GM12878 (cell line): ENCODE measurements around the gene MAST2. TPM values are rescaled to one million over a fixed set of nuclear protein-coding genes. Genes with fewer than 3 reads are reported as not detected.
A peak's percentile ranks its signal among the peaks of the same experiment; 100 is the strongest.

Source experiments
- ATAC-seq: fragments of 200-7000 bp; cut with Tn5 transposase; 3 replicates; pipeline ENCODE4 v1.9.1; 2020; ENCODE audit warnings: mild to moderate bottlenecking, moderate library complexity
- BruUV-seq: library from RNA; stranded (reverse); fragments of 400-500 nt; replicated peaks from 2 replicates; lab custom pipeline; 2021; lab: Mats Ljungman, UMichigan
- CTCF ChIA-PET: fragments of 300-600 bp; sonication (Branson Sonifier 250); formaldehyde crosslinking; extraction: SDS; loops from one replicate; lab custom pipeline; 2021; ENCODE audit warnings: inconsistent platforms; lab: Yijun Ruan, JAX
- POLR2A ChIA-PET: fragments of 350-600 bp; formaldehyde crosslinking; extraction: SDS; loops from one replicate; lab custom pipeline; 2021; ENCODE audit warnings: inconsistent platforms; lab: Charles Lee
- RAD21 ChIA-PET: fragments of 300-600 bp; sonication (Branson Sonifier 250); formaldehyde crosslinking; loops from one replicate; lab custom pipeline; 2023; ENCODE audit warnings: antibody characterized with exemption; ENCODE audit not compliant: unreplicated experiment; lab: Charles Lee
- SMC1A ChIA-PET: fragments of 300-600 bp; sonication (Branson Sonifier 250); formaldehyde crosslinking; loops from one replicate; lab custom pipeline; 2023; ENCODE audit not compliant: unreplicated experiment, uncharacterized antibody; lab: Charles Lee
- DNase-seq: peaks from one replicate; pipeline ENCODE4 v3.0.0-alpha.2; 2011; ENCODE audit warnings: low read depth, low spot score
- FAIRE-seq: peaks from 3 replicates; lab custom pipeline; 2011; peaks lifted over from hg19 to GRCh38; lab: Jason Lieb, UNC
- H2AFZ ChIP-seq: 2 replicates; pipeline ENCODE4 v1.6.0; 2011; ENCODE audit warnings: low read depth, low read length, control low read depth; ENCODE audit not compliant: control insufficient read depth
- H3K27ac ChIP-seq: 2 replicates; pipeline ENCODE4 v1.5.1; 2011; ENCODE audit warnings: control low read depth; ENCODE audit not compliant: control insufficient read depth, insufficient read depth
- H3K27me3 ChIP-seq, 2 experiments: replicated peaks in 1 of 2; 2 replicates each; pipeline versions ENCODE4 v1.6.0 to v1.6.1; 2011; ENCODE audit warnings: low read length in 1 of 2; ENCODE audit not compliant: control insufficient read depth in 2 of 2, insufficient read depth in 2 of 2
- H3K36me3 ChIP-seq, 2 experiments: 2 replicates each; pipeline ENCODE4 v1.5.1; 2011; ENCODE audit warnings: low read length in 1 of 2; ENCODE audit not compliant: control insufficient read depth in 2 of 2, insufficient read depth in 2 of 2
- H3K4me1 ChIP-seq: 2 replicates; pipeline ENCODE4 v1.6.1; 2011; ENCODE audit warnings: mild to moderate bottlenecking, low read length, moderate library complexity, mixed read lengths; ENCODE audit not compliant: control insufficient read depth, insufficient read depth
- H3K4me2 ChIP-seq: 2 replicates; pipeline ENCODE4 v1.6.0; 2011; ENCODE audit warnings: control low read depth; ENCODE audit not compliant: control insufficient read depth, insufficient read depth
- H3K4me3 ChIP-seq: fragments of 200-600 bp; sonication (generic); 2 replicates; pipeline ENCODE4 v1.5.1; 2016
- H3K79me2 ChIP-seq: 2 replicates; pipeline ENCODE4 v1.6.0; 2011; ENCODE audit warnings: low read length; ENCODE audit not compliant: control insufficient read depth, insufficient read depth
- H3K9ac ChIP-seq: 2 replicates; pipeline ENCODE4 v1.8.0; 2011; ENCODE audit warnings: low read length, control low read depth, mixed read lengths; ENCODE audit not compliant: control insufficient read depth, insufficient read depth
- H3K9me3 ChIP-seq: replicated peaks from 3 replicates; pipeline ENCODE4 v1.5.1; 2011; ENCODE audit warnings: mild to moderate bottlenecking, low read length; ENCODE audit not compliant: control insufficient read depth, insufficient read depth
- H4K20me1 ChIP-seq: 2 replicates; pipeline ENCODE4 v1.6.0; 2011; ENCODE audit not compliant: control insufficient read depth, insufficient read depth
- BRCA1 ChIP-seq: IDR thresholded peaks from 2 replicates; pipeline ENCODE4 v1.6.1; 2011; ENCODE audit warnings: low read depth, low read length, improper control_type of control experiment
- CREB1 ChIP-seq: IDR thresholded peaks from 2 replicates; pipeline ENCODE4 v1.6.1; 2012; ENCODE audit warnings: low read depth, mild to moderate bottlenecking, inconsistent platforms
- CTCF ChIP-seq, 3 experiments: IDR thresholded peaks in 2 of 3; conservative IDR thresholded peaks in 1 of 3; 2 replicates each; pipeline ENCODE4 v1.5.1; 2011; ENCODE audit warnings: low read depth in 3 of 3, low read length in 3 of 3, mild to moderate bottlenecking in 3 of 3, control low read depth in 2 of 3, moderate library complexity in 2 of 3, inconsistent platforms in 1 of 3, mixed read lengths in 1 of 3; ENCODE audit not compliant: control insufficient read depth in 2 of 3, insufficient read depth in 1 of 3; ENCODE audit errors: extremely low read depth in 1 of 3
- E2F4 ChIP-seq: IDR thresholded peaks from 2 replicates; pipeline ENCODE4 v1.6.1; 2012; ENCODE audit warnings: low read depth, low read length, improper control_type of control experiment
- EED ChIP-seq: sonication (generic); IDR thresholded peaks from 2 replicates; pipeline ENCODE4 v1.6.1; 2016; ENCODE audit warnings: antibody characterized with exemption, low read depth
- ETV6 ChIP-seq, 2 experiments: fragments of 450-650 bp in 1 of 2; IDR thresholded peaks in 1 of 2; conservative IDR thresholded peaks in 1 of 2; 2 replicates each; pipeline ENCODE4 v1.6.1; 2014; ENCODE audit warnings: antibody characterized with exemption in 1 of 2, borderline replicate concordance in 1 of 2, low read depth in 1 of 2, mild to moderate bottlenecking in 1 of 2, moderate library complexity in 1 of 2
- FOXM1 ChIP-seq: IDR thresholded peaks from 2 replicates; pipeline ENCODE4 v1.6.1; 2012; ENCODE audit warnings: low read depth, mild to moderate bottlenecking, inconsistent platforms, low read length, moderate library complexity
- IKZF2 ChIP-seq, 2 experiments: fragments of 450-650 bp; IDR thresholded peaks; 2 replicates each; pipeline ENCODE4 v1.6.1; 2017; ENCODE audit warnings: mild to moderate bottlenecking in 2 of 2, moderate library complexity in 2 of 2
- IRF3 ChIP-seq: fragments of 450-650 bp; IDR thresholded peaks from 2 replicates; pipeline ENCODE4 v1.6.1; 2014; ENCODE audit warnings: mild to moderate bottlenecking
- JUNB ChIP-seq: IDR thresholded peaks from 2 replicates; pipeline ENCODE4 v1.6.1; 2016; ENCODE audit warnings: antibody characterized with exemption, mild to moderate bottlenecking
- PML ChIP-seq: IDR thresholded peaks from 2 replicates; pipeline ENCODE4 v1.6.1; 2012; ENCODE audit warnings: low read length, inconsistent platforms
- RAD51 ChIP-seq: fragments of 450-650 bp; IDR thresholded peaks from 2 replicates; pipeline ENCODE4 v1.6.1; 2016; ENCODE audit warnings: moderate library complexity, mild to moderate bottlenecking, inconsistent platforms
- RBBP5 ChIP-seq: fragments of 200-600 bp; sonication (generic); conservative IDR thresholded peaks from 2 replicates; pipeline ENCODE4 v1.6.1; 2016
- RCOR1 ChIP-seq: conservative IDR thresholded peaks from 2 replicates; pipeline ENCODE4 v1.6.1; 2012; ENCODE audit warnings: low read depth, low read length, improper control_type of control experiment
- ZBTB33 ChIP-seq: fragments of 450-650 bp; IDR thresholded peaks from 2 replicates; pipeline ENCODE4 v1.6.1; 2017; ENCODE audit warnings: mild to moderate bottlenecking
- ZNF24 ChIP-seq: fragments of 450-650 bp; IDR thresholded peaks from 2 replicates; pipeline ENCODE4 v1.6.1; 2017; ENCODE audit warnings: antibody characterized with exemption, mild to moderate bottlenecking
- WGBS: methylation state at CpG from one replicate; pipeline ENCODE4 v1.1.6; 2016; ENCODE audit warnings: low lambda C conversion rate; ENCODE audit not compliant: insufficient replicate concordance, insufficient coverage; ENCODE audit errors: missing lambda C conversion rate; 5-methylcytosine and 5-hydroxymethylcytosine counted together
- in situ Hi-C: fragments of 300-500 bp; cut with MboI; formaldehyde crosslinking; loops from 9 replicates; pipeline ENCODE4 v1.14.3; 2018; ENCODE audit warnings: mixed read lengths
- intact Hi-C: fragments of 100-400 bp; cut with micrococcal nuclease; formaldehyde crosslinking; loops from one replicate; pipeline ENCODE4 v1.14.2; 2022; ENCODE audit not compliant: unreplicated experiment
- polyA plus RNA-seq, 11 experiments: library from polyadenylated mRNA; depleted of rRNA in 4 of 11; unstranded in 6 of 11; stranded (reverse) in 5 of 11; fragments of >200 nt; fragmentation: Nextera tagmentation in 4 of 11; fragmentation: Illumina TruSeq in 1 of 11; extraction: Ambion mirVana in 4 of 11; extraction: Trizol in 1 of 11; gene quantifications; 1 replicate in 1 of 11; 2 replicates in 10 of 11; pipeline versions ENCODE4 v1.2.1 to v1.2.3, GENCODE V29; 2011 to 2016; ENCODE audit warnings: inconsistent platforms in 2 of 11, missing spikeins in 2 of 11, low read depth in 1 of 11
- total RNA-seq, 4 experiments: library from RNA; depleted of rRNA in 3 of 4; stranded (reverse); fragments of >200 nt in 3 of 4; fragmentation: Illumina TruSeq in 1 of 4; extraction: Trizol in 1 of 4; gene quantifications; 2 replicates each; pipeline versions ENCODE4 v1.2.1 to v1.2.3, GENCODE V29; 2013 to 2021

MAST2 gene
- total and polyA plus RNA-seq, 10 of the 15 experiments (the other 5 are each of a cell fraction or from before 2014, with no cell fraction given), result 1.0 to 28.7 (median 13.8) TPM

- TF ChIP-seq CTCF (IDR thresholded peaks at IDR 0.05 in 2 of 3, conservative IDR thresholded peaks at IDR 0.05 in 1 of 3; ENCODE audit: control insufficient read depth in 2 of 3, extremely low read depth in 1 of 3, insufficient read depth in 1 of 3, low read depth in 3 of 3, low read length in 3 of 3) (no peak), ZBTB33 (no peak), BRCA1 (no peak), RAD51 (no peak), FOXM1 (no peak)
Observed at GRCh38 chr1:45767035-45767434, 36.4 kb upstream of the MAST2 start (continued).

- Histone ChIP-seq H3K4me3 (no peak overlapping the region), H4K20me1 (no peaks in the 10 kb centered on the region), H3K36me3 (no peaks in the 10 kb centered on the region), H3K27ac (no peak overlapping the region), H3K4me1 (no peaks in the 10 kb centered on the region), H3K9me3 (no peaks in the 10 kb centered on the region), H3K4me2 (no peak overlapping the region), H3K9ac (no peak overlapping the region), H2AFZ (no peak overlapping the region), H3K79me2 (no peaks in the 10 kb centered on the region), H3K27me3 (no peaks in the 10 kb centered on the region)
- RAD21 ChIA-PET, result interaction anchor here (0.7 kb wide), 1 partner anchor 140 kb away, joined by 3 read pairs; no protein-coding TSS in a partner anchor
- DNase-seq, result no peak
- 46% methylated on average over 4 of the region's 4 CpGs for WGBS
- SMC1A ChIA-PET, result interaction anchor here (1.2 to 1.6 kb wide), 2 partner anchors 12 to 13 kb away, joined by 3 read pairs; no protein-coding TSS in a partner anchor
- POLR2A ChIA-PET, result no interaction called here
- BruUV-seq, result no TSS peak
- peak; percentile 20; the same call in 2 of the 3 replicates for ATAC-seq
- in situ Hi-C loops (no loop called here), intact Hi-C loops (no loop called here)
- CTCF ChIA-PET, result no interaction called here
- no peak for FAIRE-seq
- TF ChIP-seq E2F4, result no peak
- no peak for TF ChIP-seq JUNB
- TF ChIP-seq ETV6 (conservative IDR thresholded peaks at IDR 0.05 in 1 of 2, IDR thresholded peaks at IDR 0.05 in 1 of 2; ENCODE audit: borderline replicate concordance in 1 of 2, low read depth in 1 of 2), result no peak
- no peak for TF ChIP-seq EED
- no peak for TF ChIP-seq RCOR1
- no peak for TF ChIP-seq PML
- TF ChIP-seq IRF3, result no peak
- no peak for TF ChIP-seq CREB1
- no peak for TF ChIP-seq RBBP5
- no peak for TF ChIP-seq ZNF24
- no peak for TF ChIP-seq IKZF2 (IDR thresholded peaks at IDR 0.05)
Observed at GRCh38 chr1:45769261-45769932, 34.0 kb upstream of the MAST2 start.
